Gastrocnemius medialis (tissue), 4 donors: ENCODE measurements around the gene ARHGAP26. TPM values are rescaled to one million over a fixed set of nuclear protein-coding genes. Genes with fewer than 3 reads are reported as not detected.
A peak's percentile ranks its signal among the peaks of the same experiment; 100 is the strongest.

Source experiments
- ATAC-seq, 2 donors: fragments of 150-250 bp; one replicate each; pipeline ENCODE4 v1.9.1; 2016
- DNase-seq, 2 donors: peaks; one replicate each; pipeline ENCODE4 v3.0.0-alpha.2; 2019
- H3K27ac ChIP-seq, 4 donors: fragments of 200-600 bp; sonication (generic); 1 replicate in 1 of 4; 2 replicates in 3 of 4; pipeline ENCODE4 v1.5.1; 2016 to 2018; ENCODE audit warnings: mild to moderate bottlenecking in 2 of 4, moderate library complexity in 1 of 4
- H3K27me3 ChIP-seq, 3 donors: fragments of 200-600 bp; sonication (generic) in 2 of 3; 1 replicate in 1 of 3; 2 replicates in 2 of 3; pipeline versions ENCODE4 v1.5.1 to v1.6.0; 2016 to 2019; ENCODE audit warnings: mild to moderate bottlenecking in 1 of 3, moderate library complexity in 1 of 3
- H3K36me3 ChIP-seq, 2 donors: fragments of 200-600 bp; sonication (generic) in 1 of 2; one replicate each; pipeline ENCODE4 v1.5.1; 2017 to 2018
- H3K4me1 ChIP-seq, 2 donors: fragments of 200-600 bp; sonication (generic) in 1 of 2; one replicate each; pipeline ENCODE4 v1.5.1; 2016 to 2017; ENCODE audit warnings: mild to moderate bottlenecking in 2 of 2
- H3K4me3 ChIP-seq, 4 donors: fragments of 200-600 bp; sonication (generic) in 3 of 4; 1 replicate in 1 of 4; 2 replicates in 3 of 4; pipeline ENCODE4 v1.5.1; 2016 to 2019; ENCODE audit warnings: mild to moderate bottlenecking in 2 of 4
- H3K9me3 ChIP-seq, 3 donors: fragments of 200-600 bp; sonication (generic) in 2 of 3; 1 replicate in 1 of 3; 2 replicates in 2 of 3; pipeline ENCODE4 v1.5.1; 2016 to 2019
- POLR2A ChIP-seq, 2 donors: fragments of 450-650 bp; IDR thresholded peaks; one replicate each; pipeline ENCODE4 v1.6.1; 2017; ENCODE audit warnings: antibody characterized with exemption in 2 of 2, mild to moderate bottlenecking in 2 of 2, moderate library complexity in 2 of 2
- in situ Hi-C, 4 donors: fragments of 200-750 bp; cut with MboI; loops; one replicate each; pipeline versions ENCODE4 v1.15.0 to v1.8.0; 2017; ENCODE audit warnings: low sequenced_read_pairs in 4 of 4
- intact Hi-C: fragments of 100-400 bp; cut with DNase I; formaldehyde crosslinking; loops from one replicate; pipeline ENCODE4 v1.15.1; 2023; ENCODE audit warnings: low total_unique reads
- total RNA-seq, 4 donors: library from RNA; depleted of rRNA; stranded (reverse); fragments of >200 nt; gene quantifications; one replicate each; pipeline versions ENCODE4 v1.1.0 to v1.2.3, GENCODE V29; 2016
- TF ChIP-seq, protein P1 (sequence below), 5 experiments: fragments of 450-650 bp in 3 of 5; fragments of 200-600 bp in 2 of 5; sonication (generic) in 2 of 5; IDR thresholded peaks in 4 of 5; conservative IDR thresholded peaks in 1 of 5; 1 replicate in 4 of 5; 2 replicates in 1 of 5; pipeline ENCODE4 v1.5.1; 2016 to 2019; ENCODE audit warnings: antibody characterized with exemption in 5 of 5, mild to moderate bottlenecking in 3 of 5, moderate library complexity in 3 of 5

Gene ARHGAP26
- total RNA-seq, 4 donors from 2014 or later: 9.1 to 22.4 (median 13.4) TPM

DNA sequence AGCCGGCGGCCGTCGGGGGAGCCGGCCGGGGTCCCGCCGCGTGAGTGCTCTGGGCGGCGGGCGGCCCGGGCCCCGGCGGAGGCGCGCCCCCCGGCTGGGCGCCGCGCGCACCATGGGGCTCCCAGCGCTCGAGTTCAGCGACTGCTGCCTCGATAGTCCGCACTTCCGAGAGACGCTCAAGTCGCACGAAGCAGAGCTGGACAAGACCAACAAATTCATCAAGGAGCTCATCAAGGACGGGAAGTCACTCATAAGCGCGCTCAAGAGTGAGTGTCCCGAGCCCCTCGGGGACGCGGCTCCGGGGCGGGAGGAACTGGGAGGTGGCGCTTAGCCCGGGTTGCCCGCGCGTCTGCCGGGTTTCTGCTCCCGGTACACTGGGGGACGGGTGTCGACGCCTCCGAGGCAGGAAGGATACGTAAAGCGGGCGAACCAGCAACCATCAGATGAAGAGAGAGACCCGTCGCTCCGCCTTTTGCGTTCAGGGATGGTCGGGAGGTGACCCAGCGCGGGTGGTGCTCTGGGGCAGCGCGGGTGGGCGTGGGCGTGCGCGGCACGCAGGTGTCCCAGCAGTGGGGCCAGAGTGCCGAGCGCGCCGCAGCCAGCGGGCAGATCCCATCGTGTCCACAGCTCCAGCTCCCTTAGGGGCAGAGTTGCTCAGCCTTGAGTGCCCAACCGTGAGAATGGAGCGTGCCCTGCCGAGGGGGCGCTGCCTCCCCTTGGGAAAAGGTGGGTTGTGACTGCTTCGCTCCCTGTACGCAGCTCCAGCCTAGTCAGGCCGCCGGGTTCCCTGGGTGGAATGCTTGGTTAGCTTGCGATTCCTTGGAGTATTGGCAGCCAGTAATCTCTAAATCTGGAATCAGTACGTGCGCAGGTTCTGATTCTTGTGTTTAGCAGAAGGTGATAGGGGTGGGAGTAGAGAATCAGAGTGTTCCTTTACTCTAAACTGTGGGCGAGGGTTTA is 753 bp downstream of the ARHGAP26 start:
- H3K27ac ChIP-seq: peak overlapping the region; percentile 71 to 85 (median 76)
- peaks cover 30 to 31% of the 10 kb centered on the region in 2 donors for H3K4me1 ChIP-seq
- no peaks in the 10 kb centered on the region for H3K9me3 ChIP-seq
- TF ChIP-seq, protein P1, sequence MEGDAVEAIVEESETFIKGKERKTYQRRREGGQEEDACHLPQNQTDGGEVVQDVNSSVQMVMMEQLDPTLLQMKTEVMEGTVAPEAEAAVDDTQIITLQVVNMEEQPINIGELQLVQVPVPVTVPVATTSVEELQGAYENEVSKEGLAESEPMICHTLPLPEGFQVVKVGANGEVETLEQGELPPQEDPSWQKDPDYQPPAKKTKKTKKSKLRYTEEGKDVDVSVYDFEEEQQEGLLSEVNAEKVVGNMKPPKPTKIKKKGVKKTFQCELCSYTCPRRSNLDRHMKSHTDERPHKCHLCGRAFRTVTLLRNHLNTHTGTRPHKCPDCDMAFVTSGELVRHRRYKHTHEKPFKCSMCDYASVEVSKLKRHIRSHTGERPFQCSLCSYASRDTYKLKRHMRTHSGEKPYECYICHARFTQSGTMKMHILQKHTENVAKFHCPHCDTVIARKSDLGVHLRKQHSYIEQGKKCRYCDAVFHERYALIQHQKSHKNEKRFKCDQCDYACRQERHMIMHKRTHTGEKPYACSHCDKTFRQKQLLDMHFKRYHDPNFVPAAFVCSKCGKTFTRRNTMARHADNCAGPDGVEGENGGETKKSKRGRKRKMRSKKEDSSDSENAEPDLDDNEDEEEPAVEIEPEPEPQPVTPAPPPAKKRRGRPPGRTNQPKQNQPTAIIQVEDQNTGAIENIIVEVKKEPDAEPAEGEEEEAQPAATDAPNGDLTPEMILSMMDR (IDR thresholded peaks at IDR 0.05 in 4 of 5, conservative IDR thresholded peaks at IDR 0.05 in 1 of 5): no peak
- TF ChIP-seq POLR2A (IDR thresholded peaks at IDR 0.05): no peak
- ATAC-seq (peak; percentile 43 to 54), DNase-seq (peak; percentile 17 to 28)
- in situ Hi-C loops (no loop called here), intact Hi-C loops (loop anchor here (1.0 to 10.0 kb wide), 3 partner anchors 58 to 634 kb away; partner anchors contain the start of gene NR3C1)
- H3K4me3 ChIP-seq: peak overlapping the region; percentile 78 to 91 (median 88)
- H3K27me3 ChIP-seq: no peaks in the 10 kb centered on the region
- H3K36me3 ChIP-seq: no peaks in the 10 kb centered on the region

DNA sequence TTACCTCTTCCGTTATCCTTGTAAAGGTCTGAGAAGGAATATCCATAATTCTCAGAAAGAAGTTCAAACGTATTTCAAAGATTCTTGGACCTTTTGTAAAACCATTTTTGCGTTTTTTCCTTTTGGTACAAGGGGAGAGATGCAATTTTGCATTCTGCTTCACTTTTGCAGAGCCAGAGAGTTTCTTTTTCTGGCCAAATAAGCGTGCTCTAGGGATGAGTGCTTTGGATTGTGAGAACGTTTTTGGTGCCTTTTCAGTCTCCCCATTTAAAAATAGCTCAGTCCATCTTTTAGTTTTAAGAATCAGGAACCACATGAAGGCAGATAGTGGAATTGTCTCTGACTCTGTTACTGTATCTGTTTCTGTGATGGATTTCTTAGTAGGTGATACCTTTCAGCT is 1.5 kb downstream of the ARHGAP26 start:
- H3K4me1 ChIP-seq: peaks cover 30 to 31% of the 10 kb centered on the region in 2 donors
- no peaks in the 10 kb centered on the region for H3K27me3 ChIP-seq
- DNase-seq (no peak), ATAC-seq (no peak)
- intact Hi-C loops (loop anchor here (2.0 to 10.0 kb wide), 2 partner anchors 59 to 633 kb away; partner anchors contain the start of gene NR3C1), in situ Hi-C loops (no loop called here)
- peak overlapping the region; percentile 71 to 85 (median 76) for H3K27ac ChIP-seq
- H3K9me3 ChIP-seq: no peaks in the 10 kb centered on the region
- no peak for TF ChIP-seq POLR2A (IDR thresholded peaks at IDR 0.05)
- TF ChIP-seq, protein P1 (IDR thresholded peaks at IDR 0.05 in 4 of 5, conservative IDR thresholded peaks at IDR 0.05 in 1 of 5): no peak
- no peaks in the 10 kb centered on the region for H3K36me3 ChIP-seq
- peak overlapping the region; percentile 78 to 91 (median 88) for H3K4me3 ChIP-seq

DNA sequence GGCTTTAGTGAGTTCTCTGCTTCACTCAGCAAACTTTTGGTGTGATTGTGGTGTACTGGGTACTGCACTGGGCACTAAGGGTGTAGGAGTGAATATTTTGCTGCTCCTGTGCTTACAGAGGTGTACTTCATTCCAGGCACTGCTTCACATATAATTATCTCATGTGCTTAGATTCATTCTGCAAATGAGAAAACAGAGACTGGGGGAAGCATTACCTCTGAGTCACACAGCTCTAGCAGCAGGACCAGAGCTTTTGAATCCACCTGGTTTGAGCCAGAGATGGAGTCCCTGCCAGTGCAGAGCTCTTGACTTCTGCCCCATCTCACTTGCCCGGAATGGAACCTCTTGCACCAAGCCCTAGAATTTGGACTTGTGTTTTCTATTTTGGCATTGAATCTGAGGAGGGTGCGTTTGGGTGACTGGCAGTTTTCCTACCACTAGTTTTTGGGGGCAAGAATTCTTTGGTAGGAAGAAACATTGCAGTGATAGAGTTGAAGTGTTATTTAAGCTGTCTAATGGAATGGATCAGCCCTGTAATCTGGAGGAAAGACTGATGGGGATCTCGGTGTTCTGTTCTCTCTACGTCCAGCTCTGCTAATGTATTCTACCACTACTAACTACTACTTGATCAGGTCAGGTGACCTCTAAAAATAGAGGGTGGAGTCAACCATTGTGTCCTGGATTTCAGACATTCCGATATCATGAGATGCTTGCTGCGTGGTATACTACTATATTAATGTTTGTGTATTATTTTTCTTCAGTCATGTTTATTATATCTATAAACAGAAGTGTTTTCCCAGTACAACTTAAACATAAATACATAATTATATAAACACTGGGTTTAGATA is 2.5 kb downstream of the ARHGAP26 start:
- intact Hi-C loops (loop anchor here (10.0 kb wide), 1 partner anchor 632 kb away; the partner anchor contains the start of gene NR3C1), in situ Hi-C loops (no loop called here)
- ATAC-seq (no peak), DNase-seq (no peak)
- no peaks in the 10 kb centered on the region for H3K36me3 ChIP-seq
- peak overlapping the region in 3 of 4 donors; percentile 8 to 78 (median 9) for H3K4me3 ChIP-seq
- TF ChIP-seq, protein P1 (IDR thresholded peaks at IDR 0.05 in 4 of 5, conservative IDR thresholded peaks at IDR 0.05 in 1 of 5): no peak
- TF ChIP-seq POLR2A (IDR thresholded peaks at IDR 0.05): no peak
- peak overlapping the region in 3 of 4 donors; percentile 27 to 72 (median 53) for H3K27ac ChIP-seq
- no peaks in the 10 kb centered on the region for H3K27me3 ChIP-seq
- no peaks in the 10 kb centered on the region for H3K9me3 ChIP-seq
- H3K4me1 ChIP-seq: peaks cover 30 to 31% of the 10 kb centered on the region in 2 donors

DNA sequence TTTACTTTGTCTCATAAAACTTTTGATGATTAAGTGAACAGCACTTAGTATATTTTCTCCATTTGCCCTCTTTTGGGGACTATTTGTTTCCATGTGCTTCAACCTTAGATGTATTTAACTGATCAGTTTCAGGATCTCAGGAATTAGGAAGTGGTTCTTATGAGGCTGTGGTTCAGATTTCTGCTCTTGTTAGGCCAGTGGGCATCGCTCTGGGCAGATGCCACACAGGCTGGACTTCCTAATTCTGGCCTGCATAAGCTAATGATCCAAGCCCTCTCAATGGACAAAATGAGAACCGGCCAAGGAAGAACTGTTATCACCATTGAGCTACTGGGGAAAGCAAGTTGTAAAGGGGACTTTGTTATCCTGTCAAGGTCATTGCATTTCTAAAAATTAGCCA is 6.9 kb downstream of the ARHGAP26 start:
- intact Hi-C loops (loop anchor here (10.0 kb wide), 1 partner anchor 628 kb away; the partner anchor contains the start of gene NR3C1), in situ Hi-C loops (no loop called here)
- Histone ChIP-seq H3K4me1 (peaks cover 37 to 45% of the 10 kb centered on the region in 2 donors), H3K36me3 (no peaks in the 10 kb centered on the region), H3K9me3 (no peaks in the 10 kb centered on the region), H3K27ac (no peak overlapping the region), H3K27me3 (no peaks in the 10 kb centered on the region), H3K4me3 (no peak overlapping the region)
- TF ChIP-seq, protein P1 (IDR thresholded peaks at IDR 0.05 in 4 of 5, conservative IDR thresholded peaks at IDR 0.05 in 1 of 5): no peak
- no peak for TF ChIP-seq POLR2A (IDR thresholded peaks at IDR 0.05)
- no peak for ATAC-seq
- no peak for DNase-seq
